OCI-LY7 (cell line): ENCODE measurements around the gene CYB5A. TPM values are rescaled to one million over a fixed set of nuclear protein-coding genes. Genes with fewer than 3 reads are reported as not detected.
"Not testable (repeated sequence)": the region's sequence is repeated elsewhere in the genome, so short reads cannot be mapped to it uniquely, and the experiment has no call there.

Source experiments
- BruUV-seq: library from RNA; stranded (reverse); fragments of 400-500 nt; replicated peaks from 2 replicates; lab custom pipeline; 2021; lab: Mats Ljungman, UMichigan
- CTCF ChIA-PET: fragments of 300-600 bp; sonication (Branson Sonifier 250); formaldehyde crosslinking; loops from one replicate; lab custom pipeline; 2022; ENCODE audit warnings: antibody characterized with exemption; ENCODE audit not compliant: unreplicated experiment; lab: Charles Lee
- POLR2A ChIA-PET: fragments of 300-600 bp; sonication (Branson Sonifier 250); formaldehyde crosslinking; loops from one replicate; lab custom pipeline; 2022; ENCODE audit warnings: antibody characterized with exemption; lab: Charles Lee
- DNase-seq: peaks from one replicate; pipeline ENCODE4 v3.0.0-alpha.2; 2015; ENCODE audit warnings: low spot score
- H2AFZ ChIP-seq: fragments of 200-600 bp; sonication (generic), shearing (Covaris generic); 2 replicates; pipeline ENCODE4 v1.6.1; 2014; ENCODE audit warnings: mild to moderate bottlenecking, antibody characterized with exemption, low read length, moderate library complexity
- H3K27ac ChIP-seq: fragments of 200-600 bp; sonication (generic); 2 replicates; pipeline ENCODE4 v1.5.1; 2014; ENCODE audit warnings: mixed run types, low read depth, mild to moderate bottlenecking, moderate library complexity, low read length, inconsistent platforms; ENCODE audit not compliant: poor library complexity, severe bottlenecking
- H3K36me3 ChIP-seq: fragments of 200-600 bp; sonication (generic); 2 replicates; pipeline ENCODE4 v1.6.1; 2014; ENCODE audit warnings: mild to moderate bottlenecking, antibody characterized with exemption, low read length, moderate library complexity, mixed read lengths; ENCODE audit not compliant: insufficient read depth
- H3K4me1 ChIP-seq: fragments of 200-600 bp; sonication (generic); 2 replicates; pipeline ENCODE4 v1.5.1; 2014; ENCODE audit warnings: mild to moderate bottlenecking, low read length; ENCODE audit not compliant: insufficient read depth, poor library complexity, severe bottlenecking
- H3K4me2 ChIP-seq: fragments of 200-600 bp; sonication (generic); 2 replicates; pipeline ENCODE4 v1.6.1; 2014; ENCODE audit warnings: mild to moderate bottlenecking, low read length
- H3K4me3 ChIP-seq: fragments of 200-600 bp; sonication (generic); 2 replicates; pipeline ENCODE4 v1.5.1; 2014; ENCODE audit warnings: mild to moderate bottlenecking, low read depth, low read length; ENCODE audit not compliant: poor library complexity, severe bottlenecking
- H3K79me2 ChIP-seq: fragments of 200-600 bp; sonication (generic); 2 replicates; pipeline ENCODE4 v1.6.1; 2016; ENCODE audit warnings: low read depth, mild to moderate bottlenecking, low read length, moderate library complexity, mixed read lengths; ENCODE audit not compliant: insufficient read depth
- H3K9me2 ChIP-seq: fragments of 200-600 bp; sonication (generic); 2 replicates; pipeline ENCODE4 v1.6.1; 2016; ENCODE audit warnings: mild to moderate bottlenecking, low read length, mixed read lengths; ENCODE audit not compliant: insufficient read depth
- H3K9me3 ChIP-seq: fragments of 200-600 bp; sonication (generic); 2 replicates; pipeline ENCODE4 v1.6.1; 2014; ENCODE audit warnings: mild to moderate bottlenecking, mixed run types, low read length, mixed read lengths
- H4K20me1 ChIP-seq: fragments of 200-600 bp; sonication (generic); 2 replicates; pipeline ENCODE4 v1.6.1; 2014; ENCODE audit warnings: mild to moderate bottlenecking, antibody characterized with exemption, low read length, moderate library complexity, mixed read lengths; ENCODE audit not compliant: insufficient read depth
- EZH2phosphoT487 ChIP-seq: fragments of 200-600 bp; sonication (generic); IDR thresholded peaks from 2 replicates; pipeline ENCODE4 v1.6.1; 2018; ENCODE audit warnings: low read depth, borderline replicate concordance, mild to moderate bottlenecking, mixed run types, antibody characterized with exemption, low read length, moderate library complexity, mixed read lengths
- intact Hi-C: fragments of 100-400 bp; cut with micrococcal nuclease; formaldehyde crosslinking; loops from one replicate; pipeline ENCODE4 v1.10.0; 2022; ENCODE audit not compliant: unreplicated experiment
- total RNA-seq, 2 experiments: library from RNA; depleted of rRNA in 1 of 2; stranded (reverse); fragments of >200 nt in 1 of 2; shearing (Covaris generic) in 1 of 2; gene quantifications; 2 replicates each; pipeline ENCODE4 v1.2.3, GENCODE V29; 2014 to 2022
- TF ChIP-seq, protein P1 (sequence below): fragments of 200-600 bp; sonication (generic); conservative IDR thresholded peaks from 2 replicates; pipeline ENCODE4 v1.5.1; 2014; ENCODE audit warnings: mild to moderate bottlenecking, antibody characterized with exemption, low read length, moderate library complexity, mixed read lengths

The CYB5A gene
- total RNA-seq, 2 experiments from 2014 or later: not detected

DNA sequence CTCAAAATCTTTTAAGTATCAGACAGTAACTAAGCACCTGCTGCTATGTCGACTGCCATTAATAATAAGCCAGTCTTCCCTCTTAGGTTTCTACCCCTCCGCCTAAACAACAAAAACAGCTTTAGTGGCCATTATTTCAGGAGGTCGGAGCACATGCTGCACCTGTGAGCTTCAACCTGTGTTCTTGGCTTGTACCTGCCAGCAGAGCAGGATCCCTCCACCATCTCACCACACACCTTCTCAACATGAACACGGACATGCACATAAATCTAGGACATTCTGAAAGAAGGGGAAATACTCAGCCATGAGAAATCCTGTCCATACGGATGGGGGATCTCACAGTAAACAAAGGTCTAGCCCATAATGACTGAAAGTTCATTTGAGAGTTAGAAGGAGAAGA is 3.7 kb downstream of the CYB5A start:
- intact Hi-C loops: no loop called here
- CTCF ChIA-PET: no interaction called here

DNA sequence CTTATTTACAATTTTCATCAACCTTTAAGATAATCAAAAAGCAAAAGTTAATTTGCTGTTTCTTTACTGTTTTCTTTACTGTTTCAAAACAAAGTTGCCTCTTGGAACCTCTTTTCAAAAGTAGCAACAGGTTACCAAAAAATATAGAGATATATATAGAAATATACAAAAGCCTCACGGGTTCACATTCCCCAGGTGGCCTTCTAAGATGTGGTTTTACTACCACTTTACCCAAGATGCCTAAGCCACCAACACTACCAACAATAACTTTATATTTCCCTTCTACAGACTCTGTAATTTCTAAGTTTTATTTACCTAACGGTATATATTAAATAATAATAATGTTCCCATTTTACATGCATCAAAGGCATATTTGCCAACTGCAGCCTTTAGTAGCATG is 4.9 kb downstream of the CYB5A start:
- H4K20me1 ChIP-seq: no peaks in the 10 kb centered on the region
- TF ChIP-seq, protein P1, sequence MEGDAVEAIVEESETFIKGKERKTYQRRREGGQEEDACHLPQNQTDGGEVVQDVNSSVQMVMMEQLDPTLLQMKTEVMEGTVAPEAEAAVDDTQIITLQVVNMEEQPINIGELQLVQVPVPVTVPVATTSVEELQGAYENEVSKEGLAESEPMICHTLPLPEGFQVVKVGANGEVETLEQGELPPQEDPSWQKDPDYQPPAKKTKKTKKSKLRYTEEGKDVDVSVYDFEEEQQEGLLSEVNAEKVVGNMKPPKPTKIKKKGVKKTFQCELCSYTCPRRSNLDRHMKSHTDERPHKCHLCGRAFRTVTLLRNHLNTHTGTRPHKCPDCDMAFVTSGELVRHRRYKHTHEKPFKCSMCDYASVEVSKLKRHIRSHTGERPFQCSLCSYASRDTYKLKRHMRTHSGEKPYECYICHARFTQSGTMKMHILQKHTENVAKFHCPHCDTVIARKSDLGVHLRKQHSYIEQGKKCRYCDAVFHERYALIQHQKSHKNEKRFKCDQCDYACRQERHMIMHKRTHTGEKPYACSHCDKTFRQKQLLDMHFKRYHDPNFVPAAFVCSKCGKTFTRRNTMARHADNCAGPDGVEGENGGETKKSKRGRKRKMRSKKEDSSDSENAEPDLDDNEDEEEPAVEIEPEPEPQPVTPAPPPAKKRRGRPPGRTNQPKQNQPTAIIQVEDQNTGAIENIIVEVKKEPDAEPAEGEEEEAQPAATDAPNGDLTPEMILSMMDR: no peak
- TF ChIP-seq EZH2phosphoT487: no peak
- CTCF ChIA-PET: no interaction called here
- H3K4me1 ChIP-seq: no peaks in the 10 kb centered on the region
- H3K9me3 ChIP-seq: no peaks in the 10 kb centered on the region
- no peaks in the 10 kb centered on the region for H3K36me3 ChIP-seq
- H3K9me2 ChIP-seq: no peaks in the 10 kb centered on the region
- H3K4me2 ChIP-seq: no peak overlapping the region
- no peak overlapping the region for H3K4me3 ChIP-seq
- intact Hi-C loops: no loop called here
- DNase-seq: no peak
- H3K27ac ChIP-seq: no peak overlapping the region
- BruUV-seq: no TSS peak
- no peak overlapping the region for H2AFZ ChIP-seq
- POLR2A ChIA-PET: interaction anchor here (0.7 kb wide), 1 partner anchor 43 kb away, joined by 3 read pairs; no protein-coding TSS in a partner anchor
- H3K79me2 ChIP-seq: no peaks in the 10 kb centered on the region

More for the DNA sequence above, 3.7 kb downstream of the CYB5A start:
- Histone ChIP-seq H4K20me1 (no peaks in the 10 kb centered on the region), H3K4me2 (no peak overlapping the region; the same call in 1 of the 2 replicates), H3K4me1 (no peaks in the 10 kb centered on the region), H3K79me2 (no peaks in the 10 kb centered on the region), H3K9me2 (no peaks in the 10 kb centered on the region), H3K4me3 (no peak overlapping the region), H2AFZ (no peak overlapping the region), H3K27ac (no peak overlapping the region), H3K9me3 (no peaks in the 10 kb centered on the region), H3K36me3 (no peaks in the 10 kb centered on the region)
- no TSS peak for BruUV-seq
- no peak for DNase-seq
- no peak for TF ChIP-seq EZH2phosphoT487
- TF ChIP-seq, protein P1: no peak
- POLR2A ChIA-PET: no interaction called here

DNA sequence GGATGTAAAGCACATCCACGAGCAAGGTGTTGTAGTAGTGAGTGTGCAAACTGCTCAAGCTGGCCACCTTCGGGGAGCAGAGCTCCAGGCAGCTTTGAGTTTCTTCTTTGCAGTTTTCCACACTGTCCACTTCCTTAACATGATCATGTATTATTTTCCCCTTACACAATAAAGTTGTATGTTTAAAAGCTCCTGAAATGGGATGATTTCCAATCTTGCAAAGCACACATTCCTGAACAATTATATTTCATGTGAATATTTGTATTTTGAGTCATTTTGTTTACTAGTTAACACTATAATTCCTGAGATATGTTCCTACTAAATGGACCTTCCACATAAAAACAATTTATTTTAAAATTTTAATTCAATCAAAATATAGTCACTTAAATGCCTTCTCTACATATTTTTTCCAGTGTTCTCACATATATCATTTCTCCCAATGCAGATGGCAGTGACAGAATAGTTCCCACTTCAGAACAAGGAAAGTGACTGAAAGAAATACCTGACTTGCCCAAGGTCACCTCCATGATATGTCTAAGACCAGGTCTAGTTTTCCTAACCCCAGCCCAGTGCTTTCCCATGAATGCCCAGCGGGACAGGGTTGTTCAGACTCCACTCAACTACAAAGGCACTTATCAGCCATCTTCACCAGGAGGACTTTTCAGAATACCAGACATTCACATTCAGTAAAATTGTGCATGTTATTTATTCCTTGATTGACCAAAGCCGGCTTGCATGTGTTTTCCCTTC is 5.5 kb downstream of the CYB5A start:
- no peaks in the 10 kb centered on the region for H3K36me3 ChIP-seq
- no peak overlapping the region for H3K4me3 ChIP-seq
- H3K9me2 ChIP-seq: no peaks in the 10 kb centered on the region
- no peaks in the 10 kb centered on the region for H3K9me3 ChIP-seq
- no peaks in the 10 kb centered on the region for H3K79me2 ChIP-seq
- H3K27ac ChIP-seq: no peak overlapping the region
- H3K4me2 ChIP-seq: no peak overlapping the region
- no peak for TF ChIP-seq EZH2phosphoT487
- TF ChIP-seq, protein P1: no peak
- no peaks in the 10 kb centered on the region for H4K20me1 ChIP-seq
- no TSS peak for BruUV-seq
- DNase-seq: no peak
- no peak overlapping the region for H2AFZ ChIP-seq
- ChIA-PET CTCF (no interaction called here), POLR2A (no interaction called here)
- intact Hi-C loops: no loop called here
- no peaks in the 10 kb centered on the region for H3K4me1 ChIP-seq

DNA sequence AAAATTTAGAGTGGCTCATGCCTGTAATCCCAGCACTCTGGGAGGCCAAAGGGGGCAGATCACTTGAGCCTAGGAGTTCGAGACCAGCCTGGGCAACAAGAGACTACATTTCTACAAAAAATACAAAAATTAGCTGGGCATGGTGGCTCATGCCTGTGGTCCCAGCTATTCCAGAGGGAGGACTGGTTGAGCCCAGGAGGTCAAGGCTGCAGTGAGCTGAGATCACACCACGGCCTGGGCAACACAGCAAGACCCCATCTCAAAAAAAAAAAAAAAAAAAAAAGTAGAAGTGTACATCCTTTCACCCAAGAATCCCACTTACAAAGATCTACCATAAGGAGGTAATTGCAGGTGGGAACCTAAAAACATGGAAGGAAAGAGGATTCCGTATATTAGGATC is 6.2 kb downstream of the CYB5A start:
- H4K20me1 ChIP-seq, H3K4me1 ChIP-seq, H3K4me3 ChIP-seq, POLR2A ChIA-PET, DNase-seq, BruUV-seq, H3K79me2 ChIP-seq, intact Hi-C loops, H3K9me3 ChIP-seq, H3K27ac ChIP-seq, CTCF ChIA-PET, H3K9me2 ChIP-seq, H3K4me2 ChIP-seq, H3K36me3 ChIP-seq, H2AFZ ChIP-seq: not testable (repeated sequence)
